CD8-positive, alpha-beta memory T cell (primary cell): Measurements from ENCODE around the gene FXYD5. TPM values are rescaled to one million over a fixed set of nuclear protein-coding genes. Genes with fewer than 3 reads are reported as not detected.

Experiments used
- CTCF ChIA-PET: fragments of 350-600 bp; sonication (Branson Sonifier 250); formaldehyde crosslinking; loops from one replicate; lab custom pipeline; 2021; ENCODE audit warnings: antibody characterized with exemption; lab: Charles Lee
- POLR2A ChIA-PET: fragments of 350-600 bp; sonication (Branson Sonifier 250); formaldehyde crosslinking; loops from one replicate; lab custom pipeline; 2021; ENCODE audit warnings: antibody characterized with exemption; lab: Charles Lee
- DNase-seq, 5 donors: peaks; one replicate each; pipeline versions ENCODE4 v3.0.0 to v3.0.0-alpha.2; 2020 to 2022; ENCODE audit warnings: mixed read lengths in 1 of 5
- H3K27ac ChIP-seq: one replicate; pipeline ENCODE4 v1.7.0; 2013; ENCODE audit warnings: low read depth, mild to moderate bottlenecking, low read length, moderate library complexity
- H3K27me3 ChIP-seq: 2 replicates; pipeline ENCODE4 v1.7.0; 2013; ENCODE audit warnings: low read length, mild to moderate bottlenecking; ENCODE audit not compliant: insufficient read depth, poor library complexity, severe bottlenecking
- H3K36me3 ChIP-seq: 2 replicates; pipeline ENCODE4 v1.7.0; 2013; ENCODE audit warnings: mild to moderate bottlenecking, low read length, moderate library complexity; ENCODE audit not compliant: insufficient read depth
- H3K4me1 ChIP-seq: 2 replicates; pipeline ENCODE4 v1.7.0; 2013; ENCODE audit warnings: mild to moderate bottlenecking, low read length, moderate library complexity; ENCODE audit not compliant: insufficient read depth
- H3K4me3 ChIP-seq: 2 replicates; pipeline ENCODE4 v1.7.0; 2013; ENCODE audit warnings: mild to moderate bottlenecking, low read length
- H3K9me3 ChIP-seq: 2 replicates; pipeline ENCODE4 v1.7.0; 2013; ENCODE audit warnings: mild to moderate bottlenecking, low read length
- H3K27ac Mint-ChIP-seq, 8 donors: one replicate each; pipeline ENCODE4 v1.8.0; 2020 to 2021; ENCODE audit warnings: mixed read lengths in 8 of 8, mild to moderate bottlenecking in 6 of 8, inconsistent platforms in 3 of 8, moderate library complexity in 3 of 8
- H3K27me3 Mint-ChIP-seq, 2 donors: one replicate each; pipeline ENCODE4 v1.8.0; 2020 to 2021; ENCODE audit warnings: mixed read lengths in 2 of 2, mild to moderate bottlenecking in 1 of 2, moderate library complexity in 1 of 2
- H3K36me3 Mint-ChIP-seq, 3 donors: one replicate each; pipeline ENCODE4 v1.8.0; 2020 to 2021; ENCODE audit warnings: mixed read lengths in 3 of 3, inconsistent platforms in 1 of 3, mild to moderate bottlenecking in 1 of 3
- H3K4me1 Mint-ChIP-seq, 3 donors: one replicate each; pipeline ENCODE4 v1.8.0; 2020 to 2021; ENCODE audit warnings: mixed read lengths in 3 of 3, inconsistent platforms in 1 of 3, mild to moderate bottlenecking in 1 of 3
- H3K4me3 Mint-ChIP-seq, 7 donors: one replicate each; pipeline ENCODE4 v1.8.0; 2020 to 2021; ENCODE audit warnings: mixed read lengths in 7 of 7, mild to moderate bottlenecking in 6 of 7, moderate library complexity in 4 of 7, inconsistent platforms in 2 of 7
- H3K9me3 Mint-ChIP-seq, 5 donors: one replicate each; pipeline ENCODE4 v1.8.0; 2020 to 2022; ENCODE audit warnings: mixed read lengths in 5 of 5, mild to moderate bottlenecking in 3 of 5, moderate library complexity in 2 of 5, inconsistent platforms in 1 of 5
- polyA plus RNA-seq: library from polyadenylated mRNA; unstranded; fragments of 300-500 nt; fragmentation: Illumina TruSeq; gene quantifications from one replicate; pipeline ENCODE4 v1.2.3, GENCODE V29; 2021
- total RNA-seq, 2 experiments: library from RNA; stranded (reverse); gene quantifications; one replicate each; pipeline ENCODE4 v1.2.3, GENCODE V29; 2021

The FXYD5 gene, protein sequence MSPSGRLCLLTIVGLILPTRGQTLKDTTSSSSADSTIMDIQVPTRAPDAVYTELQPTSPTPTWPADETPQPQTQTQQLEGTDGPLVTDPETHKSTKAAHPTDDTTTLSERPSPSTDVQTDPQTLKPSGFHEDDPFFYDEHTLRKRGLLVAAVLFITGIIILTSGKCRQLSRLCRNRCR
- total RNA-seq = 100 to 1,000 TPM; 295 TPM
- polyA plus RNA-seq = 560 TPM

- Mint-ChIP-seq H3K9me3 (no peaks in the 10 kb centered on the region), H3K36me3 (peaks cover 10 to 57% (median 20%) of the 10 kb centered on the region in 3 donors), H3K4me3 (peak within 1 kb of the TSS; percentile 96 to 100 (median 99)), H3K4me1 (peaks cover 49 to 52% (median 49%) of the 10 kb centered on the region in 3 donors), H3K27ac (peak within 1 kb of the TSS; percentile 91 to 100 (median 98)), H3K27me3 (no peaks in the 10 kb centered on the region)
- H3K9me3 ChIP-seq = no peaks in the 10 kb centered on the region
- peak within 1 kb of the TSS; percentile 92 for H3K4me3 ChIP-seq
- DNase-seq = peak; percentile 58 to 77 (median 62)
- ChIA-PET CTCF (interaction anchor here (0.6 to 4.0 kb wide), 21 partner anchors 8 to 141 kb away, joined by 3 to 29 read pairs (median 4); partner anchors contain the start of genes FAM187B and FXYD3), POLR2A (interaction anchor here (0.6 to 4.9 kb wide), 8 partner anchors 12 to 113 kb away, joined by 3 to 34 read pairs (median 4); partner anchors contain the start of gene FXYD7)
- peak within 1 kb of the TSS; percentile 91 for H3K27ac ChIP-seq
- H3K4me1 ChIP-seq = peaks cover 37% of the 10 kb centered on the region
- no peaks in the 10 kb centered on the region for H3K27me3 ChIP-seq
- H3K36me3 ChIP-seq = peaks cover 29% of the 10 kb centered on the region
Observed at GRCh38 chr19:35154525-35155406, at the start of gene FXYD5. Gene FXYD5 (plus strand): TSS chr19:35154735. CDS start chr19:35155551, 816 bp downstream.

- no peaks in the 10 kb centered on the region for H3K36me3 Mint-ChIP-seq
- no peaks in the 10 kb centered on the region for H3K4me1 Mint-ChIP-seq
- no peaks in the 10 kb centered on the region for H3K9me3 ChIP-seq
- H3K36me3 ChIP-seq = no peaks in the 10 kb centered on the region
- H3K27me3 Mint-ChIP-seq = peaks cover 0 to 4% of the 10 kb centered on the region in 2 donors
- H3K27me3 ChIP-seq = no peaks in the 10 kb centered on the region
- ChIA-PET CTCF (no interaction called here), POLR2A (no interaction called here)
- no peak overlapping the region for H3K27ac ChIP-seq
- no peaks in the 10 kb centered on the region for H3K9me3 Mint-ChIP-seq
- no peak for DNase-seq
- H3K4me1 ChIP-seq = no peaks in the 10 kb centered on the region
- no peak overlapping the region for H3K27ac Mint-ChIP-seq
- no peak overlapping the region for H3K4me3 Mint-ChIP-seq
- no peak overlapping the region for H3K4me3 ChIP-seq
Observed at GRCh38 chr19:35105047-35105410, 49.5 kb upstream of the FXYD5 start.

DNA sequence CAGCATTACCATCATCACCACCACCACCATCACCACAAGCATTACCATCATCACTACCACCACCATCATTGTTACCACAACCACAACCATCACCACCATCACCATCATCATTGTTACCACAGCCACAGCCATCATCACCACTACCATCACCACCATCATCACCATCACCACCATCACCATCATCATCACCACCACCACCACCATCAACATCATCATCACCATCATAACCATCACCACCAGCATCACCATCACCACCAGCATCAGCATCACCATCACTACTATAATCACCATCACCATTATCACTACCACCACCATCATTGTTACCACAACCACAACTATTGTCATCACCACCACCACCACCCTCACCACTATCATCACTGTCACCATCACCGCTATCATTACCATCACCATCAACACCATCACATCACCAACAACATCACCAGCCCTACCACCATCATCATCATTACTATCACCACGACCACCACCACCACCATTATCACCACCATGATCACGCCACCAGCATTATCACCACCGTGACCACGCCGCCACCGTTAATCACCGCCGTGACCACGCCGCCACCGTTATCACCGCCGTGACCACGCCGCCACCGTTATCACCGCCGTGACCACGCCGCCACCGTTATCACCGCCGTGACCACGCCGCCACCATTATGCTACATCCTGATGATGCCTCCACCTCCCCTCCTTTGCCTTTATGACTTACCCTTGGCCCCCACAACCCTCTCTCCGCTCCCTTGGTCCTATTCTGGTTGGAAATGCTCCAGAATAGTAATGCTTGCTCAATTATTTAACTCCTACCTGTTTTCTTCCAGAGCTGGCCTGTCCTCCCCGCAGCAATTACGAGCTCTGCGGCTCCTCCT lies 48.9 kb upstream of the FXYD5 start:
- Mint-ChIP-seq H3K9me3 (no peaks in the 10 kb centered on the region), H3K27ac (peak overlapping the region in 2 of 8 donors; percentile 6 to 56), H3K36me3 (no peaks in the 10 kb centered on the region), H3K4me3 (no peak overlapping the region), H3K4me1 (no peaks in the 10 kb centered on the region), H3K27me3 (peaks cover 0 to 5% of the 10 kb centered on the region in 2 donors)
- H3K4me3 ChIP-seq = no peak overlapping the region
- no peak for DNase-seq
- H3K27ac ChIP-seq = no peak overlapping the region
- no peaks in the 10 kb centered on the region for H3K27me3 ChIP-seq
- H3K9me3 ChIP-seq = no peaks in the 10 kb centered on the region
- no peaks in the 10 kb centered on the region for H3K4me1 ChIP-seq
- no peaks in the 10 kb centered on the region for H3K36me3 ChIP-seq
- ChIA-PET POLR2A (no interaction called here), CTCF (interaction anchor here (1.2 kb wide), 1 partner anchor 61 kb away, joined by 3 read pairs; no protein-coding TSS in a partner anchor)

- CTCF ChIA-PET = interaction anchor here (1.2 kb wide), 1 partner anchor 62 kb away, joined by 3 read pairs; no protein-coding TSS in a partner anchor
- H3K4me3 Mint-ChIP-seq = no peak overlapping the region
- POLR2A ChIA-PET = no interaction called here
- H3K27ac Mint-ChIP-seq = peak overlapping the region in 3 of 8 donors; percentile 6 to 56 (median 29)
- no peaks in the 10 kb centered on the region for H3K36me3 Mint-ChIP-seq
- Histone ChIP-seq H3K27me3 (no peaks in the 10 kb centered on the region), H3K9me3 (no peaks in the 10 kb centered on the region), H3K4me3 (no peak overlapping the region), H3K36me3 (no peaks in the 10 kb centered on the region), H3K4me1 (no peaks in the 10 kb centered on the region), H3K27ac (no peak overlapping the region)
- H3K27me3 Mint-ChIP-seq = peaks cover 0 to 7% of the 10 kb centered on the region in 2 donors
- DNase-seq = no peak
- H3K4me1 Mint-ChIP-seq = no peaks in the 10 kb centered on the region
- H3K9me3 Mint-ChIP-seq = no peaks in the 10 kb centered on the region
Observed at GRCh38 chr19:35106291-35106583, 48.3 kb upstream of the FXYD5 start.

DNA sequence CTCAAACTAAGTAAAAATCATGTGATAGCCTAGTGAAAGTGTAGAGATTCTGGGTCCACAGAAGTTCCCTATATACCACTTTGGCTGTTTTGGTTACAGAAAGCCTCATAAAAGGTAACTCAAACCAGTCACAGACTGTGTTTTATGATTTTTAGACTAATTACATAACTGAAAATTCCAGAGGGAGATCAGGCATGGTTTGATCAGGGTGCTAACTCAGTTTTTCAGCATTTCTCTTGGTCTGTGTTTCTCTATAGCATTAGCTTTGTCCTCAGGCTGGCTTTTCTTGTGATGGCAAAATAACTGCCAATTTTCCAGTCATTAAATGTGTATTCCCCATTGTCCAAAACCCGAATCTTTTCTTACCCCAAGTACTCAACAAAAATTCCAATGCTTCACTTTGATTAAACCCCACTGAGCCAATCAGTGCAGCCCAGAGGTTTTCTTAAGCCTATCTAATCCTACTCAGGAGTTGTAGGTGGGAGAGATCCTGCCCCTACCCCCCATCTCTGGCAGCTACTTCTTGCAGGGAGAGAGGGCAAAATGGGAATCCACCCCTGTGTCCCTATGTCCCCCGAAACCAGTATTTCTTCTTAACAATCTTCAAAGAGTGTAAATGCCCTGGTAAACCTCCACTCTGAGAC lies 47.5 kb upstream of the FXYD5 start:
- no peak for DNase-seq
- CTCF ChIA-PET = interaction anchor here (1.2 kb wide), 1 partner anchor 63 kb away, joined by 3 read pairs; no protein-coding TSS in a partner anchor
- no peaks in the 10 kb centered on the region for H3K9me3 Mint-ChIP-seq
- H3K36me3 Mint-ChIP-seq = no peaks in the 10 kb centered on the region
- peaks cover 2 to 10% of the 10 kb centered on the region in 2 donors for H3K27me3 Mint-ChIP-seq
- no peaks in the 10 kb centered on the region for H3K36me3 ChIP-seq
- no peak overlapping the region for H3K4me3 ChIP-seq
- H3K27ac ChIP-seq = no peak overlapping the region
- H3K27me3 ChIP-seq = no peaks in the 10 kb centered on the region
- no peaks in the 10 kb centered on the region for H3K9me3 ChIP-seq
- H3K4me1 Mint-ChIP-seq = no peaks in the 10 kb centered on the region
- H3K4me3 Mint-ChIP-seq = no peak overlapping the region
- POLR2A ChIA-PET = no interaction called here
- peak overlapping the region in 1 of 8 donors; percentile 88 for H3K27ac Mint-ChIP-seq
- H3K4me1 ChIP-seq = no peaks in the 10 kb centered on the region

DNA sequence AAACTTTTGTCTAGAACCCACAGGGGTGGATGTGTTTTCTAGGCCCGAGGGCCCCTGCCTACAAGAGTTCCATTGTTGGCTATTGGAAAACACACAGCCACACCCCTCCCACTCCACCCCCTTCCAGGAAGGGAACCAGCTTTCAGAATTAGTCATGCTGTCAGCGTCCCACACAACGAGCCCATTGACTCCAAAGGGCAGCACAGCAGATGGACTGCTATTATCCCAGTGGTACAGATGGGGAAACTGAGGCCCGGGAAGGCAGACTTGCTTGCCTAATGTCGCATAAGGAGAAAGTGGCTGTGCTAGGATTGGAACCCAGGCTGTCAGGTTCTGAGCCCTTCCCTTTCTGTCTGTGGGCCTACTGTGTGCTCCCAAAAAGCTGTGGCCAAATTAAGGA lies 47.0 kb upstream of the FXYD5 start:
- H3K27me3 Mint-ChIP-seq = peaks cover 2 to 11% of the 10 kb centered on the region in 2 donors
- no peak overlapping the region for H3K4me3 Mint-ChIP-seq
- Histone ChIP-seq H3K36me3 (no peaks in the 10 kb centered on the region), H3K4me3 (no peak overlapping the region), H3K4me1 (no peaks in the 10 kb centered on the region), H3K27ac (no peak overlapping the region), H3K9me3 (no peaks in the 10 kb centered on the region), H3K27me3 (no peaks in the 10 kb centered on the region)
- ChIA-PET CTCF (interaction anchor here (0.6 kb wide), 1 partner anchor 596 kb away, joined by 3 read pairs; no protein-coding TSS in a partner anchor), POLR2A (no interaction called here)
- no peak for DNase-seq
- H3K36me3 Mint-ChIP-seq = no peaks in the 10 kb centered on the region
- H3K4me1 Mint-ChIP-seq = no peaks in the 10 kb centered on the region
- H3K27ac Mint-ChIP-seq = no peak overlapping the region
- no peaks in the 10 kb centered on the region for H3K9me3 Mint-ChIP-seq

DNA sequence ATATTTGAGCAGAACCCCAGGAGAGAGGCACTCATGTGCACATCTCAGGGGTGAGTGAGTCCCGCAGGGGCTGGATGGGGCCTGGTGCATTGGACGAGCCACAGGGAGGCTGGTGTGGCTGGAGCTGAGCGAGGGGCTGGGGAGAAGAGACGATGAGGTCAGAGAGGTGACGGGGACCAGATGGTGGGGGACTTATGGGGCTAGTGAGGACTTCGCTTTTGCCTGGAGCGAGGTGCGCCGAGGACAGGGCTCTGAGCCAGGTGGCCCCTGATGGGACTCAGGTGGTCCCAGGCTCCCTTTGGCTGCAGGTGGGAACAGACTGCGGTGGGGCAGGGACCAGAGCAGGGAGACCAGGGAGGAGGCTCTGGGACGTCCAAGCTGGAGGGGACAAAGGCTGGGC lies 45.8 kb upstream of the FXYD5 start:
- no peak overlapping the region for H3K27ac ChIP-seq

More for the DNA sequence above, 45.8 kb upstream of the FXYD5 start:
- DNase-seq = no peak
- Histone ChIP-seq H3K4me1 (no peaks in the 10 kb centered on the region), H3K36me3 (no peaks in the 10 kb centered on the region), H3K9me3 (no peaks in the 10 kb centered on the region), H3K4me3 (no peak overlapping the region), H3K27me3 (no peaks in the 10 kb centered on the region)
- no peak overlapping the region for H3K27ac Mint-ChIP-seq
- H3K4me1 Mint-ChIP-seq = no peaks in the 10 kb centered on the region
- no peaks in the 10 kb centered on the region for H3K36me3 Mint-ChIP-seq
- no peak overlapping the region for H3K4me3 Mint-ChIP-seq
- ChIA-PET CTCF (no interaction called here), POLR2A (no interaction called here)
- H3K27me3 Mint-ChIP-seq = peaks cover 2 to 11% of the 10 kb centered on the region in 2 donors
- no peaks in the 10 kb centered on the region for H3K9me3 Mint-ChIP-seq
